Measurements from ENCODE around the gene EDRF1.
"Not testable (repeated sequence)": the region's sequence is repeated elsewhere in the genome, so short reads cannot be mapped to it uniquely, and the experiment has no call there.

The EDRF1 gene

GRCh38 chr10:125707541-125708468 is 11.7 kb upstream of the EDRF1 start:
- no peak for DNase-seq

- DNase-seq: no peak
These were observed 10.5 kb upstream of the EDRF1 start for GRCh38 chr10:125708971-125709503.

GRCh38 chr10:125709553-125710474 is 9.7 kb upstream of the EDRF1 start:
- no peak for DNase-seq

GRCh38 chr10:125711110-125711750 is 8.3 kb upstream of the EDRF1 start:
- DNase-seq: no peak

- not testable (repeated sequence) for DNase-seq
These were observed 4.8 kb upstream of the EDRF1 start for GRCh38 chr10:125714728-125715127.

- DNase-seq: no peak
These were observed 483 bp downstream of the EDRF1 start for GRCh38 chr10:125720002-125720382.

- DNase-seq: no peak
These were observed 1.5 kb downstream of the EDRF1 start for GRCh38 chr10:125721035-125721434.

- DNase-seq: no peak
These were observed 3.3 kb downstream of the EDRF1 start for GRCh38 chr10:125722811-125723210.

- DNase-seq: no peak
These were observed 7.4 kb downstream of the EDRF1 start for GRCh38 chr10:125726914-125727313.

GRCh38 chr10:125727436-125727835 is 7.9 kb downstream of the EDRF1 start:
- DNase-seq: no peak

- DNase-seq: no peak
These were observed 14.6 kb downstream of the EDRF1 start for GRCh38 chr10:125734148-125734547.

- DNase-seq: no peak
These were observed 15.3 kb downstream of the EDRF1 start for GRCh38 chr10:125734823-125735222.

GRCh38 chr10:125738206-125738605 is 18.7 kb downstream of the EDRF1 start:
- DNase-seq: no peak

GRCh38 chr10:125739994-125740679 is 20.6 kb downstream of the EDRF1 start:
- no peak for DNase-seq

GRCh38 chr10:125742465-125742864 is 23.0 kb downstream of the EDRF1 start:
- DNase-seq: peak; percentile 2

GRCh38 chr10:125744909-125745308 is 25.4 kb downstream of the EDRF1 start:
- DNase-seq: no peak

GRCh38 chr10:125747417-125747816 is 27.9 kb downstream of the EDRF1 start:
- no peak for DNase-seq

- DNase-seq: no peak
These were observed 36.7 kb downstream of the EDRF1 start for GRCh38 chr10:125756196-125756595.

- DNase-seq: no peak
These were observed 37.5 kb downstream of the EDRF1 start for GRCh38 chr10:125756853-125757487.

GRCh38 chr10:125757742-125758141 is 38.2 kb downstream of the EDRF1 start:
- DNase-seq: no peak

- no peak for DNase-seq
These were observed 42.5 kb downstream of the EDRF1 start for GRCh38 chr10:125761961-125762360.
